Neural cell (in vitro differentiated cells): Measurements from ENCODE around the gene RCSD1. TPM values are rescaled to one million over a fixed set of nuclear protein-coding genes. Genes with fewer than 3 reads are reported as not detected.

ENCODE experiments used
- H2AFZ ChIP-seq: fragments of 200-600, 300-800 bp; sonication (generic), shearing (Covaris generic); 2 replicates; pipeline ENCODE4 v1.6.0; 2014; ENCODE audit warnings: low read depth, mild to moderate bottlenecking, antibody characterized with exemption, low read length, moderate library complexity
- H3F3A ChIP-seq: fragments of 200-600 bp; shearing (Covaris generic); 2 replicates; pipeline ENCODE4 v1.6.1; 2016; ENCODE audit warnings: mild to moderate bottlenecking, moderate library complexity, mixed read lengths, antibody characterized with exemption, low read length; ENCODE audit not compliant: insufficient read depth, poor library complexity, severe bottlenecking
- H3K27ac ChIP-seq: fragments of 200-600, 300-800 bp; sonication (generic), shearing (Covaris generic); 2 replicates; pipeline ENCODE4 v1.5.1; 2014; ENCODE audit warnings: mild to moderate bottlenecking, low read length, moderate library complexity
- H3K27me3 ChIP-seq: fragments of 300-800, 200-600 bp; sonication (generic), shearing (Covaris generic); 2 replicates; pipeline ENCODE4 v1.6.0; 2014; ENCODE audit warnings: mild to moderate bottlenecking, low read depth, low read length, moderate library complexity; ENCODE audit not compliant: insufficient read depth
- H3K36me3 ChIP-seq: fragments of 300-800, 200-600 bp; sonication (generic), shearing (Covaris generic); 2 replicates; pipeline ENCODE4 v1.5.1; 2014; ENCODE audit warnings: mild to moderate bottlenecking, antibody characterized with exemption, low read length, moderate library complexity; ENCODE audit not compliant: insufficient read depth
- H3K4me2 ChIP-seq: fragments of 300-800, 200-600 bp; sonication (generic), shearing (Covaris generic); 2 replicates; pipeline ENCODE4 v1.6.0; 2014; ENCODE audit warnings: mild to moderate bottlenecking, low read length
- H3K4me3 ChIP-seq: fragments of 300-800, 200-600 bp; sonication (generic), shearing (Covaris generic); 2 replicates; pipeline ENCODE4 v1.5.1; 2014; ENCODE audit warnings: mild to moderate bottlenecking, low read length, moderate library complexity
- H3K79me2 ChIP-seq: fragments of 200-600 bp; shearing (Covaris generic); replicated peaks from 2 replicates; pipeline ENCODE4 v1.6.0; 2014; ENCODE audit warnings: mild to moderate bottlenecking, low read length, moderate library complexity; ENCODE audit not compliant: insufficient read depth
- H3K9ac ChIP-seq: fragments of 300-800, 200-600 bp; sonication (generic), shearing (Covaris generic); 2 replicates; pipeline ENCODE4 v1.6.1; 2016; ENCODE audit warnings: mild to moderate bottlenecking, low read length, mixed read lengths
- H3K9me2 ChIP-seq: fragments of 200-600 bp; shearing (Covaris generic); 2 replicates; pipeline ENCODE4 v1.6.1; 2016; ENCODE audit warnings: mild to moderate bottlenecking, low read length, mixed read lengths; ENCODE audit not compliant: insufficient read depth
- H3K9me3 ChIP-seq: fragments of 200-600, 300-800 bp; sonication (generic), shearing (Covaris generic); 2 replicates; pipeline ENCODE4 v1.6.1; 2016; ENCODE audit warnings: mild to moderate bottlenecking, mixed run types, low read length, moderate library complexity, mixed read lengths
- H4K20me1 ChIP-seq: fragments of 200-600 bp; shearing (Covaris generic); 2 replicates; pipeline ENCODE4 v1.6.1; 2016; ENCODE audit warnings: mild to moderate bottlenecking, mixed run types; ENCODE audit not compliant: insufficient read depth
- EP300 ChIP-seq: fragments of 450-650 bp; conservative IDR thresholded peaks from 2 replicates; pipeline ENCODE4 v1.6.1; 2014; ENCODE audit warnings: antibody characterized with exemption, mild to moderate bottlenecking, moderate library complexity; ENCODE audit not compliant: poor library complexity, severe bottlenecking
- EZH2 ChIP-seq: fragments of 200-600, 300-800 bp; shearing (Covaris generic), sonication (generic); IDR thresholded peaks from 2 replicates; pipeline ENCODE4 v1.6.1; 2014; ENCODE audit warnings: antibody characterized with exemption, low read length, borderline replicate concordance, mild to moderate bottlenecking; ENCODE audit not compliant: insufficient read depth, poor library complexity, severe bottlenecking
- MXI1 ChIP-seq: fragments of 450-650 bp; conservative IDR thresholded peaks from 2 replicates; pipeline ENCODE4 v1.6.1; 2014; ENCODE audit warnings: antibody characterized with exemption, mild to moderate bottlenecking; ENCODE audit not compliant: poor library complexity, severe bottlenecking
- POLR2AphosphoS5 ChIP-seq: IDR thresholded peaks from 2 replicates; pipeline ENCODE4 v1.6.1; 2012
- RAD21 ChIP-seq: fragments of 450-650 bp; conservative IDR thresholded peaks from 2 replicates; pipeline ENCODE4 v1.6.1; 2014; ENCODE audit warnings: antibody characterized with exemption, mild to moderate bottlenecking, moderate library complexity
- SMC3 ChIP-seq: fragments of 450-650 bp; conservative IDR thresholded peaks from 2 replicates; pipeline ENCODE4 v1.6.1; 2014; ENCODE audit warnings: antibody characterized with exemption, mild to moderate bottlenecking, moderate library complexity; ENCODE audit not compliant: poor library complexity
- TAF1 ChIP-seq: IDR thresholded peaks from 2 replicates; pipeline ENCODE4 v1.6.1; 2012; ENCODE audit warnings: low read depth
- polyA plus RNA-seq: library from polyadenylated mRNA; depleted of rRNA; stranded (reverse); fragments of >200 nt; gene quantifications from 2 replicates; pipeline ENCODE4 v1.2.3, GENCODE V29; 2014
- TF ChIP-seq, protein P1 (sequence below): IDR thresholded peaks from 2 replicates; pipeline ENCODE4 v1.6.1; 2012; ENCODE audit warnings: borderline replicate concordance
- TF ChIP-seq, protein P2 (sequence below): fragments of 450-650 bp; IDR thresholded peaks from 2 replicates; pipeline ENCODE4 v1.5.1; 2014; ENCODE audit warnings: antibody characterized with exemption, mild to moderate bottlenecking, moderate library complexity; ENCODE audit not compliant: poor library complexity, severe bottlenecking

Gene RCSD1
- polyA plus RNA-seq, 1 donor from 2014 or later, result not detected

DNA sequence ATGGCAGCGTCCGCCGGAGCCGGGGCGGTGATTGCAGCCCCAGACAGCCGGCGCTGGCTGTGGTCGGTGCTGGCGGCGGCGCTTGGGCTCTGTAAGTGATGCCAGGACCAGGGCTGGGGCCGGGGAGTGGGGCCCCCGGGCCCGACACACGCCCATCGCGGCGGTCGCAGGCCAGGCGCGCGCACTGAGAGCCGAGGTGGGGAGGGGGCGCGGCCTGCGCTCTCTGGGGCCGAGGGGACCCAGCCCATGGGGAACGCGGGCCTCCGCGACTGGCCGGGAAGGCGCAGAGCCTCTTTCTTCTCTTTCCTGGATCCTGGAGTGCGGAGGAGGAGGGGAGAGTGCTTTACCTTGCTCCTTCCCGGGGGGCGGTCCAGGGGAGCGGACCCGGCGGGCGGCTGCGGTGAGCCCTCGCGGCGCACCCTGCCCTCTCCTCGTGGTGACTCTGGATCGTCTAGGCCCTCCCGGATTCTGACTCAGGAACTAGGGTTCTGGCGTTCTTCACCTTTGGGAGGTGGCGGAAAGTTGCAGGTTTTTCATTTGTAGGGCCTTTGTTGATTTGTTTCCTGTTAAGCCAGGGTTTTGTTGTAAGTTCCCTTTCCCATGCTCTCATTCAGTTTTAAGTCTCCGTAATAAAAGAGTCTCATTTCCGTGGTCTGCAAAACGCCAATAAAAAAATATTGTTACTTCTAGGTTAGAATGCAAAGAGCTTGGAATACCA is 92.3 kb downstream of the RCSD1 start:
- peaks cover 8% of the 10 kb centered on the region for H3F3A ChIP-seq
- no peaks in the 10 kb centered on the region for H3K36me3 ChIP-seq
- peak overlapping the region; percentile 89 for H3K4me2 ChIP-seq
- no peaks in the 10 kb centered on the region for H3K27me3 ChIP-seq
- H3K9me3 ChIP-seq, result no peaks in the 10 kb centered on the region
- H3K79me2 ChIP-seq, result peaks cover 32% of the 10 kb centered on the region
- peak overlapping the region; percentile 92 for H3K4me3 ChIP-seq
- no peaks in the 10 kb centered on the region for H4K20me1 ChIP-seq
- TF ChIP-seq MXI1 (peak; percentile 68), POLR2AphosphoS5 (no peak)
- peak overlapping the region; percentile 83 for H3K9ac ChIP-seq
- H2AFZ ChIP-seq, result peak overlapping the region; percentile 46
- H3K9me2 ChIP-seq, result no peaks in the 10 kb centered on the region
- H3K27ac ChIP-seq, result peak overlapping the region; percentile 71

DNA sequence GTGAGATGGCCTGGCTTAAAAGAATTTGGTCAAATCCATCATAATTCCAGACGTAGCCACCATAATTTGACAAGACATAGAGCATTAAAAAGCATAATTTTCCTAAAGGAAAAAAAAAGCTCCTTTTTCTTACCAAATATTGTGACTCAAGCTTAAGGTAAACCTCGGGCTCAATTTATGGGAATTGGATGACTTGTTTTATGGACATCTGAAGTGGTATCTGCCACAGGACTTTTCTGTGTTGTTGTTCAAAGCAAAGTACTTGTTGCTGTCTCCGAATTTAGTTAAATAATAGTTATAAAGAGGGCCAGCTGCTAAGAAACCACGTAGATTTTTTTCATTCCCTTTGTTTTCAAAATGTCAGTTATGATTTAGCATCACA is 92.8 kb downstream of the RCSD1 start:
- Histone ChIP-seq H4K20me1 (no peaks in the 10 kb centered on the region), H3K9me2 (no peaks in the 10 kb centered on the region), H3K9me3 (no peaks in the 10 kb centered on the region), H3K27me3 (no peaks in the 10 kb centered on the region), H3K36me3 (no peaks in the 10 kb centered on the region), H2AFZ (no peak overlapping the region), H3K79me2 (peaks cover 38% of the 10 kb centered on the region), H3K27ac (peak overlapping the region; percentile 71), H3F3A (peaks cover 8% of the 10 kb centered on the region), H3K9ac (peak overlapping the region; percentile 83), H3K4me2 (peak overlapping the region; percentile 89), H3K4me3 (peak overlapping the region; percentile 92)
- TF ChIP-seq, protein P1, sequence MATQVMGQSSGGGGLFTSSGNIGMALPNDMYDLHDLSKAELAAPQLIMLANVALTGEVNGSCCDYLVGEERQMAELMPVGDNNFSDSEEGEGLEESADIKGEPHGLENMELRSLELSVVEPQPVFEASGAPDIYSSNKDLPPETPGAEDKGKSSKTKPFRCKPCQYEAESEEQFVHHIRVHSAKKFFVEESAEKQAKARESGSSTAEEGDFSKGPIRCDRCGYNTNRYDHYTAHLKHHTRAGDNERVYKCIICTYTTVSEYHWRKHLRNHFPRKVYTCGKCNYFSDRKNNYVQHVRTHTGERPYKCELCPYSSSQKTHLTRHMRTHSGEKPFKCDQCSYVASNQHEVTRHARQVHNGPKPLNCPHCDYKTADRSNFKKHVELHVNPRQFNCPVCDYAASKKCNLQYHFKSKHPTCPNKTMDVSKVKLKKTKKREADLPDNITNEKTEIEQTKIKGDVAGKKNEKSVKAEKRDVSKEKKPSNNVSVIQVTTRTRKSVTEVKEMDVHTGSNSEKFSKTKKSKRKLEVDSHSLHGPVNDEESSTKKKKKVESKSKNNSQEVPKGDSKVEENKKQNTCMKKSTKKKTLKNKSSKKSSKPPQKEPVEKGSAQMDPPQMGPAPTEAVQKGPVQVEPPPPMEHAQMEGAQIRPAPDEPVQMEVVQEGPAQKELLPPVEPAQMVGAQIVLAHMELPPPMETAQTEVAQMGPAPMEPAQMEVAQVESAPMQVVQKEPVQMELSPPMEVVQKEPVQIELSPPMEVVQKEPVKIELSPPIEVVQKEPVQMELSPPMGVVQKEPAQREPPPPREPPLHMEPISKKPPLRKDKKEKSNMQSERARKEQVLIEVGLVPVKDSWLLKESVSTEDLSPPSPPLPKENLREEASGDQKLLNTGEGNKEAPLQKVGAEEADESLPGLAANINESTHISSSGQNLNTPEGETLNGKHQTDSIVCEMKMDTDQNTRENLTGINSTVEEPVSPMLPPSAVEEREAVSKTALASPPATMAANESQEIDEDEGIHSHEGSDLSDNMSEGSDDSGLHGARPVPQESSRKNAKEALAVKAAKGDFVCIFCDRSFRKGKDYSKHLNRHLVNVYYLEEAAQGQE, result no peak
- TF ChIP-seq EP300 (no peak), POLR2AphosphoS5 (no peak), EZH2 (no peak), SMC3 (no peak), TAF1 (no peak), MXI1 (no peak), RAD21 (no peak)
- TF ChIP-seq, protein P2, sequence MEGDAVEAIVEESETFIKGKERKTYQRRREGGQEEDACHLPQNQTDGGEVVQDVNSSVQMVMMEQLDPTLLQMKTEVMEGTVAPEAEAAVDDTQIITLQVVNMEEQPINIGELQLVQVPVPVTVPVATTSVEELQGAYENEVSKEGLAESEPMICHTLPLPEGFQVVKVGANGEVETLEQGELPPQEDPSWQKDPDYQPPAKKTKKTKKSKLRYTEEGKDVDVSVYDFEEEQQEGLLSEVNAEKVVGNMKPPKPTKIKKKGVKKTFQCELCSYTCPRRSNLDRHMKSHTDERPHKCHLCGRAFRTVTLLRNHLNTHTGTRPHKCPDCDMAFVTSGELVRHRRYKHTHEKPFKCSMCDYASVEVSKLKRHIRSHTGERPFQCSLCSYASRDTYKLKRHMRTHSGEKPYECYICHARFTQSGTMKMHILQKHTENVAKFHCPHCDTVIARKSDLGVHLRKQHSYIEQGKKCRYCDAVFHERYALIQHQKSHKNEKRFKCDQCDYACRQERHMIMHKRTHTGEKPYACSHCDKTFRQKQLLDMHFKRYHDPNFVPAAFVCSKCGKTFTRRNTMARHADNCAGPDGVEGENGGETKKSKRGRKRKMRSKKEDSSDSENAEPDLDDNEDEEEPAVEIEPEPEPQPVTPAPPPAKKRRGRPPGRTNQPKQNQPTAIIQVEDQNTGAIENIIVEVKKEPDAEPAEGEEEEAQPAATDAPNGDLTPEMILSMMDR, result no peak
